ENCODE results near the gene GCLC. TPM values are rescaled to one million over a fixed set of nuclear protein-coding genes. Genes with fewer than 3 reads are reported as not detected.

GCLC gene
- total RNA-seq, 1 donor from 2014 or later = 16.8 TPM

- Histone ChIP-seq H3K36me3 (ENCODE audit: control insufficient read depth, insufficient read depth, low read length) (no peaks in the 10 kb centered on the region), H3K27me3 (ENCODE audit: control insufficient read depth, insufficient read depth, low read length) (no peaks in the 10 kb centered on the region), H3K4me3 (ENCODE audit: low read depth, low read length) (no peak overlapping the region)
- no peak for DNase-seq (ENCODE audit: low read depth)
- no peak for TF ChIP-seq CTCF (IDR thresholded peaks at IDR 0.05; ENCODE audit: insufficient read depth, low read length, poor library complexity, severe bottlenecking)
These were observed 93.7 kb downstream of the GCLC start for GRCh38 chr6:53451165-53451564.

GRCh38 chr6:53447865-53448264, 97.0 kb downstream of the GCLC start:
- H3K4me3 ChIP-seq (ENCODE audit: low read depth, low read length) = no peak overlapping the region
- no peak for DNase-seq (ENCODE audit: low read depth)
- TF ChIP-seq CTCF (IDR thresholded peaks at IDR 0.05; ENCODE audit: insufficient read depth, low read length, poor library complexity, severe bottlenecking) = no peak
- no peaks in the 10 kb centered on the region for H3K36me3 ChIP-seq (ENCODE audit: control insufficient read depth, insufficient read depth, low read length)
- H3K27me3 ChIP-seq (ENCODE audit: control insufficient read depth, insufficient read depth, low read length) = no peaks in the 10 kb centered on the region

Other genes starting within 250 kb of the GCLC start
- 63.6 and 74.6 TPM in 2 replicates for gene ELOVL5, start 196.2 kb downstream of the GCLC start, total RNA-seq
- gene KLHL31, start 120.7 kb upstream of the GCLC start, total RNA-seq = 0.17 and 1.2 TPM in 2 replicates
- gene LRRC1, start 249.9 kb upstream of the GCLC start, total RNA-seq = 8.0 and 11.7 TPM in 2 replicates